ENCODE data around the gene BBIP1. TPM values are rescaled to one million over a fixed set of nuclear protein-coding genes. Genes with fewer than 3 reads are reported as not detected.

The BBIP1 gene
- total RNA-seq, 1 donor from 2014 or later, result 32.4 TPM

GRCh38 chr10:110964681-110965080, 45.7 kb upstream of the BBIP1 start:
- Histone ChIP-seq H3K36me3 (no peaks in the 10 kb centered on the region), H3K27ac (no peak overlapping the region), H3K9me3 (no peaks in the 10 kb centered on the region), H3K4me1 (peaks cover 14% of the 10 kb centered on the region), H3K4me3 (no peak overlapping the region), H3K27me3 (ENCODE audit: low read depth) (no peaks in the 10 kb centered on the region)
- ATAC-seq (no peak), DNase-seq (no peak)
- intact Hi-C loops (cut with DNase I), result no loop called here
- no peak for TF ChIP-seq CTCF (IDR thresholded peaks at IDR 0.05)

- Histone ChIP-seq H3K9me3 (no peaks in the 10 kb centered on the region), H3K27ac (no peak overlapping the region), H3K4me1 (peaks cover 14% of the 10 kb centered on the region), H3K27me3 (ENCODE audit: low read depth) (no peaks in the 10 kb centered on the region), H3K4me3 (no peak overlapping the region), H3K36me3 (no peaks in the 10 kb centered on the region)
- TF ChIP-seq CTCF (IDR thresholded peaks at IDR 0.05), result no peak
- DNase-seq (no peak), ATAC-seq (no peak)
- intact Hi-C loops (cut with DNase I), result no loop called here
These were observed 44.2 kb upstream of the BBIP1 start for GRCh38 chr10:110963162-110963561.

GRCh38 chr10:110962443-110962842, 43.5 kb upstream of the BBIP1 start:
- no peak overlapping the region for H3K27ac ChIP-seq
- H3K27me3 ChIP-seq (ENCODE audit: low read depth), result no peaks in the 10 kb centered on the region
- H3K4me1 ChIP-seq, result peaks cover 14% of the 10 kb centered on the region
- H3K4me3 ChIP-seq, result no peak overlapping the region
- ATAC-seq (no peak), DNase-seq (no peak)
- no peak for TF ChIP-seq CTCF (IDR thresholded peaks at IDR 0.05)
- H3K9me3 ChIP-seq, result no peaks in the 10 kb centered on the region
- intact Hi-C loops (cut with DNase I), result no loop called here
- H3K36me3 ChIP-seq, result no peaks in the 10 kb centered on the region

GRCh38 chr10:110960333-110960712, 41.3 kb upstream of the BBIP1 start:
- Histone ChIP-seq H3K9me3 (no peaks in the 10 kb centered on the region), H3K4me3 (no peak overlapping the region), H3K4me1 (peaks cover 5% of the 10 kb centered on the region), H3K36me3 (no peaks in the 10 kb centered on the region), H3K27ac (no peak overlapping the region), H3K27me3 (ENCODE audit: low read depth) (no peaks in the 10 kb centered on the region)
- TF ChIP-seq CTCF (IDR thresholded peaks at IDR 0.05), result no peak
- intact Hi-C loops (cut with DNase I), result no loop called here
- no peak for DNase-seq
- no peak for ATAC-seq

GRCh38 chr10:110959379-110960332, 40.7 kb upstream of the BBIP1 start:
- DNase-seq, result no peak
- no peak overlapping the region for H3K4me3 ChIP-seq
- peaks cover 5% of the 10 kb centered on the region for H3K4me1 ChIP-seq

More at GRCh38 chr10:110959379-110960332, 40.7 kb upstream of the BBIP1 start:
- Histone ChIP-seq H3K36me3 (no peaks in the 10 kb centered on the region), H3K27me3 (ENCODE audit: low read depth) (no peaks in the 10 kb centered on the region), H3K27ac (no peak overlapping the region), H3K9me3 (no peaks in the 10 kb centered on the region)
- no peak for TF ChIP-seq CTCF (IDR thresholded peaks at IDR 0.05)
- no peak for ATAC-seq
- intact Hi-C loops (cut with DNase I), result no loop called here
